HCT116 (cell line): ENCODE measurements around the gene HOXB1.

Experiments
- CBX3 ChIP-seq: IDR thresholded peaks from 2 replicates; pipeline ENCODE4 v1.6.1; 2012; ENCODE audit warnings: low read depth
- CTCF ChIP-seq, 3 experiments: fragments of 200-600 bp in 1 of 3; sonication (generic) in 1 of 3; IDR thresholded peaks in 2 of 3; conservative IDR thresholded peaks in 1 of 3; 2 replicates each; pipeline ENCODE4 v1.5.1; 2012 to 2017; ENCODE audit warnings: low read depth in 2 of 3, low read length in 2 of 3, antibody characterized with exemption in 1 of 3, borderline replicate concordance in 1 of 3, control low read depth in 1 of 3, mild to moderate bottlenecking in 1 of 3, mixed read lengths in 1 of 3, mixed run types in 1 of 3, moderate library complexity in 1 of 3; ENCODE audit not compliant: insufficient read depth in 1 of 3
- EZH2 ChIP-seq: fragments of 200-600 bp; sonication (generic); IDR thresholded peaks from 2 replicates; pipeline ENCODE4 v1.6.1; 2017; ENCODE audit warnings: antibody characterized with exemption, mixed run types
- EZH2phosphoT487 ChIP-seq: fragments of 200-600 bp; IDR thresholded peaks from 2 replicates; pipeline ENCODE4 v1.6.1; 2018; ENCODE audit warnings: antibody characterized with exemption, borderline replicate concordance
- POLR2A ChIP-seq: IDR thresholded peaks from 2 replicates; pipeline ENCODE4 v1.7.0; 2011; ENCODE audit warnings: borderline replicate concordance; ENCODE audit not compliant: insufficient read depth, insufficient read length; ENCODE audit errors: extremely low read depth
- ZBTB33 ChIP-seq: IDR thresholded peaks from 2 replicates; pipeline ENCODE4 v1.6.1; 2011; ENCODE audit warnings: mild to moderate bottlenecking, low read length, moderate library complexity; ENCODE audit not compliant: insufficient replicate concordance; ENCODE audit errors: extremely low read depth

GRCh38 chr17:48551214-48551555 is 20.4 kb upstream of the HOXB1 start:
- TF ChIP-seq CTCF (IDR thresholded peaks at IDR 0.05 in 2 of 3, conservative IDR thresholded peaks at IDR 0.05 in 1 of 3; ENCODE audit: borderline replicate concordance in 1 of 3, insufficient read depth in 1 of 3, low read depth in 2 of 3, low read length in 2 of 3), result no peak
- TF ChIP-seq EZH2, result no peak
- TF ChIP-seq ZBTB33, result no peak
- no peak for TF ChIP-seq EZH2phosphoT487
- no peak for TF ChIP-seq CBX3
- no peak for TF ChIP-seq POLR2A
